Lung microvascular endothelial cell (primary cell): ENCODE results near the gene PPP1R14C. TPM values are rescaled to one million over a fixed set of nuclear protein-coding genes. Genes with fewer than 3 reads are reported as not detected.
A peak's percentile ranks its signal among the peaks of the same experiment; 100 is the strongest.

Experiments used
- DNase-seq, 2 donors: peaks; one replicate each; pipeline versions ENCODE4 v3.0.0 to v3.0.0-alpha.2; 2010; ENCODE audit warnings: low read depth in 2 of 2
- total RNA-seq: library from RNA; depleted of rRNA; stranded (reverse); fragments of >200 nt; gene quantifications from 2 replicates; pipeline ENCODE4 v1.2.1, GENCODE V29; 2014

Gene PPP1R14C
- total RNA-seq, 1 donor from 2014 or later = not detected

- DNase-seq = no peak
Observed at GRCh38 chr6:150247803-150248202, 105.0 kb downstream of the PPP1R14C start.

DNA sequence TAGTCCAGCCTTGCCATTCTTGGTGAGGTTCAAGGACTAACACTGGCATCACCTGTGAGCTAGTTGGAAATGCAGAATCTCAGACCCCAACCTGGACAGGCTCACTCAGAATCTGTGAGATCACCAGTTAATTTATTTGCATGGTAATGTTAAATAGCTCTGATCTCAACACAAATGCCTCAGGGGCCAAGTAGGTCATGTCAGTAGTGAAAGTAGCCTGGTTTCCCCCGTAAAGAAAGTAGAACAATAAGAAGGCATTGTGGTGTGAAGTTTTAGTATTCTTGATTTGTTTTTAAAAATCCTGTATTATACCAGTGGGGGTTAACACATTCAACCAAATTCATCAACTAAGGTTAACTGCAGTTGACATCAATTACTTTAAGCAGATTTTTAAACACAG lies 105.5 kb downstream of the PPP1R14C start:
- DNase-seq = no peak

DNA sequence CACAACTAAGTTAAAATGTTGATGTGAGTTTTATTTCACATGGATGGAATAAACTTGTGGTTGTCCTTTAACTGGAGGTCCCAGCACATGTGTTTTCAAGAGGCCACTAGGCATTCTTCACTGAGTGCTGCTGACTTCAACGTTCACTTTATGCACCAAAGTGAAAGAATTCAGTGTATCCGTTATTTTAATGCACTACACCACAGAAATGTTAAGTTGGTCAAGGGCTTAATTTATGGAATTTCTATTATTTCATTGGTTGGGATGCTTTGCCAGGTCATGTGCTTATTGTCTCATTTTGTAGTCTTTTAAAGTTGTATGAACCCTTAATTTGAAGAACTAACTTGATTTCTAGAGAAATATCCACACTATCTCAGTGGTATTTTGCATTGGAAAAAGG lies 106.4 kb downstream of the PPP1R14C start:
- DNase-seq = no peak

GRCh38 chr6:150250826-150251225 lies 108.0 kb downstream of the PPP1R14C start:
- no peak for DNase-seq

DNA sequence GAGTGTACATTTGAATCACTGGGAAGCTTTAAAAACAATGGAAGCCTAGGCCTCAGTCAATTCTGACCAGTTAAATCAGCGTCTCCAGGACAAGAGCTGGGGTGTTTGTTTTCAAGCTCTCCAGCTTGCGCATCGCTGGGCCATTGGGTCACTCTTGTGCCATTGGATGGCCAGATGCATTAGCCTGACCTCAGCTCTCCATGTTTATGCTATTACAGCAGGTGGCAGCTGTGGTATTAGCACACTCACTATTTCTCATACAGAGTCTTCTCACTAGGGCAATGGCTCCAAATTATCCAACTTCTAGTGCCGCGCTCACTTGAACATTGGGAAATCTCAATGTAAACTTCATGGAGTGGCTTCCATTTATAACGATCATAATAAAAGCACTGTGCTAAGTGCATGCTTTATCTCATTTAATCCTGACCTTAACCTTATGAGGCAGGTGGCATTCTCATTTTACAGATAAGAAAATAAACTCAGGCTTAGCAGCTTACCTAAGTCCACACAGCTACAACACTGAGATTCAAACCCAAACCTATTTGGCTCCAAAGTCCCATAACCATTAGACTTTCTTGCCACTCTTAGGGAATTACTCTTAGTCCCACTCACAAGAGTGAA lies 108.8 kb downstream of the PPP1R14C start:
- DNase-seq = no peak

GRCh38 chr6:150252714-150253444 lies 110.0 kb downstream of the PPP1R14C start:
- DNase-seq = no peak

DNA sequence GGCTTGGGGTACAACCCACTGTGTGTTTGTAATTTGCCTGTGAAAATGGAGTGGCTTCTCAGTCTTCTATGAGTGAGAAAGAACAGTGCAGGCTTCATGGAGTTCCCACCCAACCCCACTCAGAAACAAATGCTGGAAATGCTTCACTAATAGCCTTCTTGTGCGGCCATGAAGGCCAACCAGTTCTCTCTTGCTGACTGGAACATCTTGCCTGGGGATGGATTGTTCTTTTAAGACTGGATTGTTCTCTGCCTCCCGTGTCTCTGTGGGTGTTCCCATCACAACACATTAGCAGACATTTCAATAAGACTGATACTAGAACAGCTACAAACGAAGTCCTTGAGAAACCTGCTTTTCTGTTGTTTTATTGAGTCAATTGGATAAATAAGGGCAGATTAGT lies 110.6 kb downstream of the PPP1R14C start:
- DNase-seq = no peak

DNA sequence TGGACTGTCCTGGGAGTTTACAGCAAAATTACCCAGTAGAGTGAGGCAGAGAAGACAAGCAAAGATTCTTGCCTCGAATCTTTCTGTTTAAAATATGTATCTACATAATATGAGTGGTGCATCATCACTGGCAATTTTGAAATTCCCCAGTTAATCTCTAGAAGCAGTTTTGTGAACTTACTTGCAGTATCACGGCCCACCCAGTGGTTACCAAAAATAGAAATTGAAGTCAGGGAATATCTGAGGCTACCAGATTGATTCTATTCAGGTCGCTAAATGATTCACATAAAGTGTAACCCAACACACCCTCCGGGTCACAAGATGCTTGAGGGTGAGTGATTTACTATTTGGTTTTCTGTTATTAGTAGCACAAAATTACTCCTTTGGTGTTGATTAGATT lies 111.9 kb downstream of the PPP1R14C start:
- no peak for DNase-seq

- no peak for DNase-seq
Observed at GRCh38 chr6:150255840-150256239, 113.0 kb downstream of the PPP1R14C start.

- DNase-seq = no peak
Observed at GRCh38 chr6:150256618-150257272, 113.9 kb downstream of the PPP1R14C start.

- no peak for DNase-seq
Observed at GRCh38 chr6:150258381-150258780, 115.5 kb downstream of the PPP1R14C start.

DNA sequence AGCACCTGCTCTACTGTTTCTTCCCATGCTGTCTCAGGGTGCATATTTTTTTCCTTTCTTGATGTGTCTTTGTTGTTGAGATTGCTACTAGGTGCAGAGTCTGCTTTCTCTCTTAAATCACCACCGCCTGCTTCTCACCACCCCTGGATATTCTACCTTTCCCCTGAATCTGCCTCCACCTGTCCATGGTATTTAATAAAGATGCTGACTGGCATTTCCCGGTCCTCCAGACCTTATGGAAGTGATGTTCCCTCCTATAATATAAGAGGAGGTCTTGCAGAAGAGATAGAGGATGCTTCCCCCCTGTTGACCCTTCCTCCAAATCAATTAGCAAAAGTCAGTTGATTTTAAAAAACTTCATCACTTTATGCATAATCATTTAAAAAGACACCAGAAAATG lies 118.1 kb downstream of the PPP1R14C start:
- no peak for DNase-seq

- DNase-seq = no peak
Observed at GRCh38 chr6:150261997-150262697, 119.3 kb downstream of the PPP1R14C start.

DNA sequence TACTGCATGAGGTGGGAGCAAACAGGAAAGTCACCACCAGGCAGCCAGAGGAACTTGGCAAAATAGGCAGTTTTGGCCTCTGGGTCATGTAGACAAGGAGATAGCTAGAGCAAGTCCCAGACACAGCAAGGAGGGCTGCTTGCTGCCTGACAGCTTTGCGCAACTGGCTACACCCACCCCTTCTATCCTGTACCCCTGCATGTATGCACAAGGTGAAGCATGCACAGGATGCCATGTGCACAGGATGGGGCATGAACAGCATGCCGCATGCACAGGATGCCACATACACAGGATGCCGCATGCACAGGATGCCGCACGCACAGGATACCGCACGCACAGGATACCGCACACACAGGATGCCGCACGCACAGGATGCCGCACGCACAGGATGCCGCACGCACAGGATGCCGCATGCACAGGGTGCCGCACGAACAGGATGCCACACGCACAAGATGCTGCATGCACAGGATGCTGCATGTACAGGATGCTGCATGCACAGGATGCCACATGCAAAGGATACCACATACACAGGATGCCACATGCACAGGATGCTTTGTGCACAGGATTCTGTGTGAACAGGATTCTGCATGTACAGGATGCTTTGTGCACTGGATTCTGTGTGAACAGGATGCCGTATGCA lies 121.0 kb downstream of the PPP1R14C start:
- peak in 1 of 2 donors; percentile 9 for DNase-seq

DNA sequence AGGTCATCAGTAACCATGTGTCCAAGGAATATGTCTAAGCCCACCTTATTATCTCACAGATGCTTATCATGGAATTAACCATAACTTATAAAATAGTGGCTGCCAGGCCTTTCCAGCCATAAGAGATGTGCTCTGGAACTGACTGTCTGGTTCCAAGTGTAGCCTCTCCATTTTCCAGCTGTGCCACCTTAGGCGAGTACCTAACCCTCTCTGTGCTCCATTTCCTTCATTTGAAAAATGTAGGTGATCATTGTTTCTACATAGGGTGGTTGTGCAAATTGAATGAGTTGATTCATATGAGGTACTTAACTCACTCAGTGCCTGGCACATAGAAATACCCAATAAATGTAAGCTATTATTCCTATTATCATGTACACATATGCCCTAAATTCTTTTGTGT lies 123.5 kb downstream of the PPP1R14C start:
- no peak for DNase-seq

- no peak for DNase-seq
Observed at GRCh38 chr6:150266963-150267685, 124.3 kb downstream of the PPP1R14C start.

- DNase-seq = no peak
Observed at GRCh38 chr6:150267686-150268561, 125.1 kb downstream of the PPP1R14C start.

- DNase-seq = no peak
Observed at GRCh38 chr6:150269130-150269856, 126.4 kb downstream of the PPP1R14C start.

DNA sequence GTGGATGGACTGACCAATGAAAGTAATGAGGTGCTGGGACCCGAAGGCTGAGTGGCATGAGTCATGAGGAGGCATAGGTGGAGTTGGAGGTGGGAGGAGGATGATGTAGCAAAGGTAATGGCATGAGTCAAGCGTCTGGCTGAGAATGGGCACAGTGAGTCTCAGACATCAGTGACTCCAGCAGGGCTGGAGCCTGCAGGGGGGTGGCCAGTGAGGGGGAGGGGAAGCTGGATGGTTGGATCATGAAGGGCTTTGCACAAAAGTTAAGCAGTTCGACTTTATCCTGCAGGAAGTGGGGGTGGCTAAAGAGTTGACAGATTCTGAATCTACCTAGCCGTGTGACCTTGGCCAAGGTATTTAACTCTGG lies 127.0 kb downstream of the PPP1R14C start:
- DNase-seq = no peak
